PFSK-1 (cell line): Measurements from ENCODE around the gene NASP.

ENCODE experiments used
- FOXP2 ChIP-seq: optimal IDR thresholded peaks from 2 replicates; pipeline ENCODE3; 2011; ENCODE audit warnings: borderline replicate concordance, control low read depth, inconsistent platforms; ENCODE audit not compliant: insufficient read depth; ENCODE audit errors: extremely low read length, extremely low read depth
- POLR2AphosphoS5 ChIP-seq: IDR thresholded peaks from 2 replicates; pipeline ENCODE4 v1.6.1; 2012; ENCODE audit warnings: low read depth, mild to moderate bottlenecking, control low read depth, low read length, moderate library complexity
- SIN3A ChIP-seq: IDR thresholded peaks from 2 replicates; pipeline ENCODE4 v1.6.1; 2012; ENCODE audit warnings: mild to moderate bottlenecking, low read length, moderate library complexity, borderline replicate concordance; ENCODE audit not compliant: insufficient read depth
- TAF1 ChIP-seq: IDR thresholded peaks from 2 replicates; pipeline ENCODE4 v1.6.1; 2012; ENCODE audit warnings: low read length, control low read depth, borderline replicate concordance; ENCODE audit not compliant: insufficient read depth
- TF ChIP-seq, protein P1 (sequence below), 2 experiments: IDR thresholded peaks; 2 replicates each; pipeline versions ENCODE4 v1.6.1 to v1.8.0; 2011 to 2012; ENCODE audit warnings: low read depth in 2 of 2, low read length in 2 of 2, control low read depth in 1 of 2, inconsistent platforms in 1 of 2, mild to moderate bottlenecking in 1 of 2, moderate library complexity in 1 of 2; ENCODE audit not compliant: insufficient read depth in 1 of 2

GRCh38 chr1:45550401-45551351 is 33.2 kb upstream of the NASP start, which contains the start of gene AKR1A1:
- TF ChIP-seq TAF1 (no peak; the same call in 1 of the 2 replicates), POLR2AphosphoS5 (peak; percentile 88), SIN3A (peak; percentile 22; the same call in 1 of the 2 replicates), FOXP2 (peak; percentile 45)
- TF ChIP-seq, protein P1, sequence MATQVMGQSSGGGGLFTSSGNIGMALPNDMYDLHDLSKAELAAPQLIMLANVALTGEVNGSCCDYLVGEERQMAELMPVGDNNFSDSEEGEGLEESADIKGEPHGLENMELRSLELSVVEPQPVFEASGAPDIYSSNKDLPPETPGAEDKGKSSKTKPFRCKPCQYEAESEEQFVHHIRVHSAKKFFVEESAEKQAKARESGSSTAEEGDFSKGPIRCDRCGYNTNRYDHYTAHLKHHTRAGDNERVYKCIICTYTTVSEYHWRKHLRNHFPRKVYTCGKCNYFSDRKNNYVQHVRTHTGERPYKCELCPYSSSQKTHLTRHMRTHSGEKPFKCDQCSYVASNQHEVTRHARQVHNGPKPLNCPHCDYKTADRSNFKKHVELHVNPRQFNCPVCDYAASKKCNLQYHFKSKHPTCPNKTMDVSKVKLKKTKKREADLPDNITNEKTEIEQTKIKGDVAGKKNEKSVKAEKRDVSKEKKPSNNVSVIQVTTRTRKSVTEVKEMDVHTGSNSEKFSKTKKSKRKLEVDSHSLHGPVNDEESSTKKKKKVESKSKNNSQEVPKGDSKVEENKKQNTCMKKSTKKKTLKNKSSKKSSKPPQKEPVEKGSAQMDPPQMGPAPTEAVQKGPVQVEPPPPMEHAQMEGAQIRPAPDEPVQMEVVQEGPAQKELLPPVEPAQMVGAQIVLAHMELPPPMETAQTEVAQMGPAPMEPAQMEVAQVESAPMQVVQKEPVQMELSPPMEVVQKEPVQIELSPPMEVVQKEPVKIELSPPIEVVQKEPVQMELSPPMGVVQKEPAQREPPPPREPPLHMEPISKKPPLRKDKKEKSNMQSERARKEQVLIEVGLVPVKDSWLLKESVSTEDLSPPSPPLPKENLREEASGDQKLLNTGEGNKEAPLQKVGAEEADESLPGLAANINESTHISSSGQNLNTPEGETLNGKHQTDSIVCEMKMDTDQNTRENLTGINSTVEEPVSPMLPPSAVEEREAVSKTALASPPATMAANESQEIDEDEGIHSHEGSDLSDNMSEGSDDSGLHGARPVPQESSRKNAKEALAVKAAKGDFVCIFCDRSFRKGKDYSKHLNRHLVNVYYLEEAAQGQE (IDR thresholded peaks at IDR 0.05; ENCODE audit: insufficient read depth in 1 of 2, low read depth in 2 of 2, low read length in 2 of 2): no peak
